Measurements from ENCODE around the gene CPA4. TPM values are rescaled to one million over a fixed set of nuclear protein-coding genes. Genes with fewer than 3 reads are reported as not detected.
"Not testable (repeated sequence)": the region's sequence is repeated elsewhere in the genome, so short reads cannot be mapped to it uniquely, and the experiment has no call there.

CPA4 gene
- polyA plus RNA-seq = 10 to 100 TPM in 1 of 2 donors, 1 to 10 TPM in 1; 8.4 to 41.2 TPM

- Histone ChIP-seq H3K27me3 (ENCODE audit: control insufficient read depth in 1 of 2, insufficient read depth in 2 of 2, low read length in 2 of 2) (no peaks in the 10 kb centered on the region), H3K36me3 (ENCODE audit: control insufficient read depth in 2 of 2, insufficient read depth in 2 of 2, low read length in 1 of 2) (no peaks in the 10 kb centered on the region), H3K4me3 (ENCODE audit: low read depth in 1 of 2, low read length in 2 of 2) (peak within 1 kb of the TSS; percentile 8 to 24), H3K27ac (ENCODE audit: low read depth in 2 of 2, low read length in 1 of 2) (peak within 1 kb of the TSS; percentile 83 to 87), H3K9me3 (ENCODE audit: control insufficient read depth in 2 of 2, insufficient read depth in 1 of 2, low read depth in 1 of 2, low read length in 1 of 2) (no peaks in the 10 kb centered on the region), H3K4me1 (ENCODE audit: control insufficient read depth in 2 of 2, insufficient read depth in 2 of 2, low read length in 1 of 2) (peaks cover 0 to 9% of the 10 kb centered on the region in 2 donors)
- WGBS, 2 donors = 32 to 39% methylated on average over 1 of the region's 1 CpG
Measured at GRCh38 chr7:130292682-130293257, at the start of gene CPA4. TSS of gene CPA4 (plus strand) at chr7:130293161. CDS start at chr7:130293181, 20 bp downstream.

GRCh38 chr7:130243486-130243885 is 49.5 kb upstream of the CPA4 start:
- H3K4me3 ChIP-seq (ENCODE audit: low read depth in 1 of 2, low read length in 2 of 2); H3K9me3 ChIP-seq (ENCODE audit: control insufficient read depth in 2 of 2, insufficient read depth in 1 of 2, low read depth in 1 of 2, low read length in 1 of 2); H3K4me1 ChIP-seq (ENCODE audit: control insufficient read depth in 2 of 2, insufficient read depth in 2 of 2, low read length in 1 of 2); H3K27me3 ChIP-seq (ENCODE audit: control insufficient read depth in 1 of 2, insufficient read depth in 2 of 2, low read length in 2 of 2); H3K36me3 ChIP-seq (ENCODE audit: control insufficient read depth in 2 of 2, insufficient read depth in 2 of 2, low read length in 1 of 2); H3K27ac ChIP-seq (ENCODE audit: low read depth in 2 of 2, low read length in 1 of 2): not testable (repeated sequence)
- 2 to 31% methylated on average over 1 of the region's 1 CpG for WGBS, 2 donors

GRCh38 chr7:130246491-130246890 is 46.5 kb upstream of the CPA4 start:
- WGBS, 2 donors = 92 to 96% methylated on average over 1 of the region's 1 CpG
- H3K4me1 ChIP-seq (ENCODE audit: control insufficient read depth in 2 of 2, insufficient read depth in 2 of 2, low read length in 1 of 2); H3K4me3 ChIP-seq (ENCODE audit: low read depth in 1 of 2, low read length in 2 of 2); H3K9me3 ChIP-seq (ENCODE audit: control insufficient read depth in 2 of 2, insufficient read depth in 1 of 2, low read depth in 1 of 2, low read length in 1 of 2); H3K27ac ChIP-seq (ENCODE audit: low read depth in 2 of 2, low read length in 1 of 2); H3K36me3 ChIP-seq (ENCODE audit: control insufficient read depth in 2 of 2, insufficient read depth in 2 of 2, low read length in 1 of 2); H3K27me3 ChIP-seq (ENCODE audit: control insufficient read depth in 1 of 2, insufficient read depth in 2 of 2, low read length in 2 of 2): not testable (repeated sequence)

GRCh38 chr7:130248842-130249241 is 44.1 kb upstream of the CPA4 start:
- not testable (repeated sequence) for H3K36me3 ChIP-seq (ENCODE audit: control insufficient read depth in 2 of 2, insufficient read depth in 2 of 2, low read length in 1 of 2); H3K27me3 ChIP-seq (ENCODE audit: control insufficient read depth in 1 of 2, insufficient read depth in 2 of 2, low read length in 2 of 2)
- 95 to 100% methylated on average over 5 of the region's 5 CpGs for WGBS, 2 donors

GRCh38 chr7:130249626-130250025 is 43.3 kb upstream of the CPA4 start:
- not testable (repeated sequence) for H3K4me3 ChIP-seq (ENCODE audit: low read depth in 1 of 2, low read length in 2 of 2); H3K36me3 ChIP-seq (ENCODE audit: control insufficient read depth in 2 of 2, insufficient read depth in 2 of 2, low read length in 1 of 2); H3K4me1 ChIP-seq (ENCODE audit: control insufficient read depth in 2 of 2, insufficient read depth in 2 of 2, low read length in 1 of 2); H3K27ac ChIP-seq (ENCODE audit: low read depth in 2 of 2, low read length in 1 of 2); H3K27me3 ChIP-seq (ENCODE audit: control insufficient read depth in 1 of 2, insufficient read depth in 2 of 2, low read length in 2 of 2); H3K9me3 ChIP-seq (ENCODE audit: control insufficient read depth in 2 of 2, insufficient read depth in 1 of 2, low read depth in 1 of 2, low read length in 1 of 2)
- WGBS, 2 donors = 92% methylated on average over 3 of the region's 3 CpGs

More at GRCh38 chr7:130248842-130249241, 44.1 kb upstream of the CPA4 start:
- not testable (repeated sequence) for H3K4me3 ChIP-seq (ENCODE audit: low read depth in 1 of 2, low read length in 2 of 2); H3K4me1 ChIP-seq (ENCODE audit: control insufficient read depth in 2 of 2, insufficient read depth in 2 of 2, low read length in 1 of 2); H3K9me3 ChIP-seq (ENCODE audit: control insufficient read depth in 2 of 2, insufficient read depth in 1 of 2, low read depth in 1 of 2, low read length in 1 of 2); H3K27ac ChIP-seq (ENCODE audit: low read depth in 2 of 2, low read length in 1 of 2)

GRCh38 chr7:130254555-130254954 is 38.4 kb upstream of the CPA4 start:
- H3K4me1 ChIP-seq (ENCODE audit: control insufficient read depth in 2 of 2, insufficient read depth in 2 of 2, low read length in 1 of 2) = no peaks in the 10 kb centered on the region
- H3K4me3 ChIP-seq (ENCODE audit: low read depth in 1 of 2, low read length in 2 of 2) = no peak overlapping the region
- H3K27me3 ChIP-seq (ENCODE audit: control insufficient read depth in 1 of 2, insufficient read depth in 2 of 2, low read length in 2 of 2) = no peaks in the 10 kb centered on the region
- 69 to 75% methylated on average over 6 of the region's 6 CpGs for WGBS, 2 donors
- peaks cover 0 to 2% of the 10 kb centered on the region in 2 donors for H3K9me3 ChIP-seq (ENCODE audit: control insufficient read depth in 2 of 2, insufficient read depth in 1 of 2, low read depth in 1 of 2, low read length in 1 of 2)
- no peak overlapping the region for H3K27ac ChIP-seq (ENCODE audit: low read depth in 2 of 2, low read length in 1 of 2)
- no peaks in the 10 kb centered on the region for H3K36me3 ChIP-seq (ENCODE audit: control insufficient read depth in 2 of 2, insufficient read depth in 2 of 2, low read length in 1 of 2)

GRCh38 chr7:130256704-130257103 is 36.3 kb upstream of the CPA4 start:
- peaks cover 0 to 2% of the 10 kb centered on the region in 2 donors for H3K9me3 ChIP-seq (ENCODE audit: control insufficient read depth in 2 of 2, insufficient read depth in 1 of 2, low read depth in 1 of 2, low read length in 1 of 2)
- H3K4me3 ChIP-seq (ENCODE audit: low read depth in 1 of 2, low read length in 2 of 2) = no peak overlapping the region
- WGBS, 2 donors = 78 to 80% methylated on average over 2 of the region's 2 CpGs
- no peak overlapping the region for H3K27ac ChIP-seq (ENCODE audit: low read depth in 2 of 2, low read length in 1 of 2)
- H3K27me3 ChIP-seq (ENCODE audit: control insufficient read depth in 1 of 2, insufficient read depth in 2 of 2, low read length in 2 of 2) = no peaks in the 10 kb centered on the region
- H3K36me3 ChIP-seq (ENCODE audit: control insufficient read depth in 2 of 2, insufficient read depth in 2 of 2, low read length in 1 of 2) = no peaks in the 10 kb centered on the region
- no peaks in the 10 kb centered on the region for H3K4me1 ChIP-seq (ENCODE audit: control insufficient read depth in 2 of 2, insufficient read depth in 2 of 2, low read length in 1 of 2)

GRCh38 chr7:130258494-130259078 is 34.4 kb upstream of the CPA4 start:
- 68 to 72% methylated on average over 1 of the region's 1 CpG for WGBS, 2 donors
- Histone ChIP-seq H3K36me3 (ENCODE audit: control insufficient read depth in 2 of 2, insufficient read depth in 2 of 2, low read length in 1 of 2) (no peaks in the 10 kb centered on the region), H3K9me3 (ENCODE audit: control insufficient read depth in 2 of 2, insufficient read depth in 1 of 2, low read depth in 1 of 2, low read length in 1 of 2) (peaks cover 0 to 2% of the 10 kb centered on the region in 2 donors), H3K4me3 (ENCODE audit: low read depth in 1 of 2, low read length in 2 of 2) (no peak overlapping the region), H3K4me1 (ENCODE audit: control insufficient read depth in 2 of 2, insufficient read depth in 2 of 2, low read length in 1 of 2) (no peaks in the 10 kb centered on the region), H3K27me3 (ENCODE audit: control insufficient read depth in 1 of 2, insufficient read depth in 2 of 2, low read length in 2 of 2) (no peaks in the 10 kb centered on the region), H3K27ac (ENCODE audit: low read depth in 2 of 2, low read length in 1 of 2) (no peak overlapping the region)

- H3K4me3 ChIP-seq (ENCODE audit: low read depth in 1 of 2, low read length in 2 of 2) = no peak overlapping the region
- peaks cover 0 to 2% of the 10 kb centered on the region in 2 donors for H3K27me3 ChIP-seq (ENCODE audit: control insufficient read depth in 1 of 2, insufficient read depth in 2 of 2, low read length in 2 of 2)
- H3K9me3 ChIP-seq (ENCODE audit: control insufficient read depth in 2 of 2, insufficient read depth in 1 of 2, low read depth in 1 of 2, low read length in 1 of 2) = no peaks in the 10 kb centered on the region
- no peak overlapping the region for H3K27ac ChIP-seq (ENCODE audit: low read depth in 2 of 2, low read length in 1 of 2)
- H3K4me1 ChIP-seq (ENCODE audit: control insufficient read depth in 2 of 2, insufficient read depth in 2 of 2, low read length in 1 of 2) = no peaks in the 10 kb centered on the region
- no peaks in the 10 kb centered on the region for H3K36me3 ChIP-seq (ENCODE audit: control insufficient read depth in 2 of 2, insufficient read depth in 2 of 2, low read length in 1 of 2)
- WGBS, 2 donors = 58 to 66% methylated on average over 2 of the region's 2 CpGs
Measured at GRCh38 chr7:130262448-130262847, 30.5 kb upstream of the CPA4 start.

GRCh38 chr7:130263130-130263529 is 29.8 kb upstream of the CPA4 start:
- Histone ChIP-seq H3K4me3 (ENCODE audit: low read depth in 1 of 2, low read length in 2 of 2) (no peak overlapping the region), H3K36me3 (ENCODE audit: control insufficient read depth in 2 of 2, insufficient read depth in 2 of 2, low read length in 1 of 2) (no peaks in the 10 kb centered on the region), H3K27ac (ENCODE audit: low read depth in 2 of 2, low read length in 1 of 2) (no peak overlapping the region), H3K9me3 (ENCODE audit: control insufficient read depth in 2 of 2, insufficient read depth in 1 of 2, low read depth in 1 of 2, low read length in 1 of 2) (no peaks in the 10 kb centered on the region), H3K4me1 (ENCODE audit: control insufficient read depth in 2 of 2, insufficient read depth in 2 of 2, low read length in 1 of 2) (no peaks in the 10 kb centered on the region), H3K27me3 (ENCODE audit: control insufficient read depth in 1 of 2, insufficient read depth in 2 of 2, low read length in 2 of 2) (peaks cover 0 to 2% of the 10 kb centered on the region in 2 donors)
- WGBS, 2 donors = 65 to 82% methylated on average over 2 of the region's 2 CpGs

Measured in esophagus (tissue), 2 donors.